GM18511 (cell line): Measurements from ENCODE around the gene STARD7.
"Not testable (repeated sequence)": the region's sequence is repeated elsewhere in the genome, so short reads cannot be mapped to it uniquely, and the experiment has no call there.

ENCODE experiments used
- ATAC-seq: cut with Tn5 transposase; IDR thresholded peaks from one replicate; pipeline ENCODE4 v1.9.1; 2021; ENCODE audit warnings: mild to moderate bottlenecking, moderate library complexity; ENCODE audit not compliant: unreplicated experiment

STARD7 gene

DNA sequence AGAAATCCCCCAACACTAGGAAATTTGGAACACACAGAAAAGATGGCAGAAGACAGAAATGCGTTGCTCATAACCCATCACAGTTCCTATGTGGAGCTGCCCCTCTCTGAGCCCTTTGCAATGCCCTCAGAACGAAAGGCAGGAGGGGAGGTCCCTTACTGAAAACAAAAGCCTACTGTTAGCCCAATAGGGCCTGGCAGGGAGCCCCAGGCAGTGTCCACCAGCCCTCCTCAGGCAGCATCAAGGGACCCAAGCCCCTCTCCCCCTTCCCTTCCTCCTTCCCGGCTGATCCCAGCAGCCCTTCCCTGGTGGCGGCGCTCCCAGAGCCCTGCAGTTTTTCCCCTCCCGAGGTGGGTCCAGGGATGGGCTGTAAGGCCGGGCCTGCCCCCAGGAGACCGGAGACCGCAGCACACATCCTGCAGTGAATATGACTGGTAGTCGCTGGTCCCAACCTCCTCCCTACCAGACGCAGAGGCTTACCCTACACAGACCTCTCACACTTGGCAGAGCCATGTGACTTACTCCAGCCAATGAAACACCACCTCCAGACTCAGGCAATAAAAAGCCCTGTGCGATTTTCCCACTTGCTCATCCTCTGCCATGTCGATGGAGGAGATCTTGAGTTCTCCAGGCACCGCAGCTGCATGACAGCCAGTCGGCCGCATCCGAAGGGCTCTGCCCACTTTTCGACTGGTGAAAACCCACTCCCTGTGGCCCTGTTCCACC, 44.0 kb downstream of the STARD7 start:
- peak; percentile 63 for ATAC-seq

DNA sequence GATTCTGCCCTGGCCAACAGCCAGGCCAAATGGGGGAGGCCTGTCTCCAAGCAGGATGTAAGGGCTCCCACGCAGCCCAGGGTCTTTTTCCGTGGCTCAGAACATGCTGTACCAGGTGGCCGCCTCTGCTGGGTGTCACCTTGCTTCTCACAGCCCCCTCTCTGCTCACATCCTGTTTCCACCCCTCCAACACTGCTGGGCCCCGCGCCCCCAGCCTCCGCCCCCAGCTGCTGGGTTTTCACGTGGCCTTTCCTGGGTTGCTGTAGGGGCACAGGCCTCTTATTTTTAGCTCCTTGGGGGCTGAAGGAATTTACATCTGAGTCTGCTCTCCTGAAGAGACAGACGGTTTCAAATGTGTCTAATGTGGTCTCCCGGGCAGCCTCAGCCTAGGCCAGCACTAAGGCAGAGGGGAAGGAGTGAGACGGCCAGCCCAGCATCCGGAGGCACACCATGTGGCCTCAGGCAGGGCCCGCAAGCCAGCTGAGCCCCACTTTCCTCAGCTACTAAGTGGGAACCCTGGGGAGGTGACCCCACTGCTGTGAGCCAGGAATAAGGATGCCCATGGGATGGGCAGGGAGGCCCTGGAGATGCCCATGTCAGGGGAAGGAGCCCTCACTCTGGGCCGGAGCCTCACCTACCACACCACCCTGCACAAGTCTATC, 44.7 kb downstream of the STARD7 start:
- peak; percentile 71 for ATAC-seq

DNA sequence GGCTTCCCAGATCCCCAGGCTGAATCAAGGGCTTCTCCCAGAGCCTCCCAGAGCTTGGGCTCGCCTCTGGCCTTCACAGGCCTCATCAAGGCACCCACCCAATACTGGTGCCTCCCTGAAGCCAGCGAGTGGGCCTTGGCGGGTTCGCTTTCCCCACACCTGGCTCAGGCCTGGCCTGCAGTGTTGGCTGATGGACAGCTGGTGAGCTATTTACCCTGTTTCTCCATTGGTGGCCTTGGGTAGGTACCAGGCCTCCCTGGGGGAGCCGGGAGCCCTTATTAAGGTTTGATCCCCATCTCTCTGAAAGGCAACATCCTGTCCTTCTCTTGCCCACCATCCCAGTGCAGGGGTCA, 45.2 kb downstream of the STARD7 start:
- ATAC-seq, result no peak

DNA sequence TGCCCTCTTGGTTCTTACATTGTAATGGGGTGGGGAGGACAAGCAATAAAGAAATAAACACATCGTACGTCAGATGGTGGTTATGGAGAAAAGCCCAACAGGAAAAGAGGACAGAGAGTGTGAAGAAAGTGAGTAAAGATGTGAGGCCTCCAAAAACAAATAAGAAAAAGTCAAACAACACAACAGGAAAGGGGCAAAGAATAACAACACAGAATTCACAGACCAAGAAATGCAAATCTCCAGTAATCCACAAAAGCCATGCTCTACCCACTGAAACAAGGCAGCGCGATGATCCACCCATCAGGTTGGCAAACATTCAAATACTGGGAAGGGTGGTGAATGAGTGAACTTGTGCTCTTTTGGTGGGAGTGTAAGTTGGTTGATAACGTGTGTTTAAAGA, 46.7 kb downstream of the STARD7 start:
- no peak for ATAC-seq

DNA sequence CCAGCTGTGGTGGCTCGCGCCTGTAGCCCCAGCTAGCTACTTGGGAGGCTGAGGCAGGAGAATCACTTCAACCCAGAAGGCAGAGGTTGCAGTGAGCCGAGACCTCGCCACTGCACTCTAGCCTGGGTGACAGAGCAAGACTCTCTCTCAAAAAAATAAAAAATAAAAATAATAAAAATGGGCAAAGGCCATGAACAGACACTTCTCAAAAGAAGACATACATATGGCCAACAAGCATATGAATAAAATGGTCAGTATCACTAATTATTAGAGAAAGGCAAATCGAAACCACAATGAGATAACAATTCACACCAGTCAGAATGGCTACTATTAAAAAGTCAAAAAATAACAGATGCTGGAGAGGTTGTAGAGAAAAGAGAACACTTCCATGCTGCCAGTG, 48.3 kb downstream of the STARD7 start:
- not testable (repeated sequence) for ATAC-seq

DNA sequence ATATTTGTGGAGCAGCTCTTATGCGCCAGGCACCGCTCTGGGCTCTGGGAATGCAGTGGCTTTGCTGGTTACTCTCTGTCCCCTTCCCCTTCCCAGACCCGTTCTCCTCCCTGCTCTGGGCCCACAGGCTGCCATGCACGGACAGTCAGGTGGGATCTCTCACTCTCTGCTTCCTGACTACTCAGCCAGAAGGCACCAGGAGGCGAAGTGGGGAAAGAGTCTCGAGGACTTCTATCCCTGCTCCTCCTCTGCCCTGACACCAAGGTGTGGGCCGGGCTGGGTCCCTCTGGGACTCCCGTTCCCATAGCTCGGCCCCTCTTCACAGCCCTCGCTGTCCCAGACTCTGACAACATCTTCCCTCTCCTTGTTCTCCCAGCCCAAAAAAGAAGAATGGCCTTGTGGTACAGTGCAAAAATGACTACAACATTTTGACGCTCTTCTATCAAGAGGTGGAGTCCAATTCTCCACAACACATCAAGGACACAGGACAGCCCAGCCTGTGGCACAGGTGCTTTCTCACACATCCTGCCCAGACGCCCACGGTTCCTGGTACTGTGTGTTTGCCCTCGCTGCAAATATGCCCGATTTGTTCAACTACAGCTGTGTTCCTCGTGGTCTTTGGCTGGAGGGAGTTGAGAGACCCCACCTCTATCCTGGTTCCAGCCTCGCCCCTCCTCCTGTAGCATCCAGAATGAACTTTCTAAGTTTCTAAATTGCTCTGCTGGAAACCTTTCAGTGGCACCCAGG, 49.4 kb downstream of the STARD7 start:
- ATAC-seq, result no peak

DNA sequence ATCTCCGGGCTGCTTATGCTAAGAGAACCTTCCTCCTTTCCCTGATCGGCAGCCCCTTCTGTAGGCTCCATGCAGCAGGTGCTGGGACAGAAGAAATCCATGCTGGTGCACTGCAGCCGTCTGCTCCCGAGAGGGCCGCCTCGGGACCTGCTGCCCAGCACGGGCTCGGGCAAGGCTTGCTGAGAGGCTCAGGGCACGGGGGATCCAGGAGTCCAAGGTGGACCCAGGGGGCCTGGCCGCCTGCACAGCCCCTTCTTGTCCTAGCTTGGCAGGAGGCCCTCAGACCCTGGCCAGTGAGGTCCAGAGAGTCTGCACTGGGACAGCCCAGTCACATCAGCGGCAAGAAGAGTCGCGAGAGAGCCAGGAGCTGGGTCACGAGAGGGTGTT, 50.1 kb downstream of the STARD7 start:
- no peak for ATAC-seq

DNA sequence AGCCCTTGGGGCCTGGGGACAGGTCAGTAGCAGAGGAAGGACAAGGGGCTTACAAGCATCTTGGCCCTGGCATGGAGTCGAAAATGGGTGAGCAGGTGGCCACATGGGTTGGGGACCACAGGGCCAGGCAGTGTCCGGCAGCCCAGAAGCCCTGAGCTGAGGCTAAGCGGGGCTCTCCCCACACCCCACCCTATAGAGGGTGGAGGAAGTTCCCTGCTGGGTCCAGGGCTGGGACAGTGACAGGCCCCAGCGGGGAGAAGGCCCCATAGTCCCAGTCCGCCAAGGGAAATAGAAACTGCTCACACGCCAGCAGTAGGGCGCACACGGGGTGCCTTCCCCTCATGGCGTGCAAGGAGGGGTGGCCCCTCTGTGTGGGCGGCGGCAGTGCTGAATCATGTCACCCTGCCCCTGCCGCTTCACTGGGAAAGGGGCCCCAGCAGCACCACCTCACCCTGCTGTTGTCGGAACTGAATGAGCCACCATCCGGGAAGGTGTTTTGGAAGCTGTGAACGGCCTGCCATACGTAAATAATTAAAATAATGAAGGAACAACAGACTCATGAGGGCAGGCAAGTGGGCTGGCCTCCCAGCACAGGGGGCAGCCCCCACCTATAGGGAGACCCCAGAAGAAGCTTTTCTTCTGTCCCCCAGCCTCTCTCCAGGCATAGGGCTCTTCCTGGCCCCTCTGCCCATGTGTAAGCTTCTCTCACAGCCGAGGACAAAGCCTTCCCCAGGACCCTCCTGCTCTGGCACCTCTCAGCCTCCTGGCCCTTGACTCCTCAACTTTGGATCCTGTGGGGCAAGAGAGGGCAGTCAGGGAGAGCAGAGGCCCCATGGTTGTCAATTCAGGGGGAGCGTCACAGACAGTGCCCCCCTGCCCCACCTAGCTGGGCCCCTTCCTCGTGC, 50.7 kb downstream of the STARD7 start:
- ATAC-seq, result peak; percentile 73

DNA sequence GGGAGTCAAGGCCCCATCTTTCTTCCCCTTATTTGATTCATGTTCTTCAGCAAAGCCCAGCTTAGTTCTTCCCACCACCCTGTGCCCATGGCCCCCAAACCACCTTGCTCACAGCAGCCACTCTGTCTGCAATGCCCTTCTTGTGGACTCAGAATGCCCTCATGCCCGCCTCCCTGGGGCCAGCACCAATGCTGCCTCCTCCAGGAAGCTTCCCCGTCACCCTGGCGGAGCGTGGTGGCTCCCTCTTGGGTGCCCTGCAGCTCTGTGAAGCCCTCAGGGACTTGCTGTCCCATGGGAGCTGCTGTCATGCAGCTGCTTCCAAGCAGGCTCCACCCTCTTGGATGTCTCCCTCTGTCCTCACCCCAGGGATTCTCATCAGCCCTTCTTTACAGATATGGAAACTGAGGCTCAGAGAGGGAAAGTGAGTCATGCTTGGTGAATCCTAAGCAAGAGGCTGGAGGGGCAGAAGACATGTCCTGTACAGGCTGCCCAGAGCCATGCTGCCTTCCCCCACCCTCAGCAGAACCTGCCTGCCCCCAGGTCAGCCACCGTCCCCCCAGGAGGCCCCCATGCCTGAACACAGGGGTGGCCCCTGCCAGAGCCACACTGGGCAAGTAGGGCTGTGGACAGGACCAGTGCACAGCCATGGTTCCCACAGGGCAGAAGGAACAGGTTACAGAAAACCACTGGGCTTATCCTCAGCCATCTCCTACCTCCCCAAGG, 51.5 kb downstream of the STARD7 start:
- peak; percentile 51 for ATAC-seq

DNA sequence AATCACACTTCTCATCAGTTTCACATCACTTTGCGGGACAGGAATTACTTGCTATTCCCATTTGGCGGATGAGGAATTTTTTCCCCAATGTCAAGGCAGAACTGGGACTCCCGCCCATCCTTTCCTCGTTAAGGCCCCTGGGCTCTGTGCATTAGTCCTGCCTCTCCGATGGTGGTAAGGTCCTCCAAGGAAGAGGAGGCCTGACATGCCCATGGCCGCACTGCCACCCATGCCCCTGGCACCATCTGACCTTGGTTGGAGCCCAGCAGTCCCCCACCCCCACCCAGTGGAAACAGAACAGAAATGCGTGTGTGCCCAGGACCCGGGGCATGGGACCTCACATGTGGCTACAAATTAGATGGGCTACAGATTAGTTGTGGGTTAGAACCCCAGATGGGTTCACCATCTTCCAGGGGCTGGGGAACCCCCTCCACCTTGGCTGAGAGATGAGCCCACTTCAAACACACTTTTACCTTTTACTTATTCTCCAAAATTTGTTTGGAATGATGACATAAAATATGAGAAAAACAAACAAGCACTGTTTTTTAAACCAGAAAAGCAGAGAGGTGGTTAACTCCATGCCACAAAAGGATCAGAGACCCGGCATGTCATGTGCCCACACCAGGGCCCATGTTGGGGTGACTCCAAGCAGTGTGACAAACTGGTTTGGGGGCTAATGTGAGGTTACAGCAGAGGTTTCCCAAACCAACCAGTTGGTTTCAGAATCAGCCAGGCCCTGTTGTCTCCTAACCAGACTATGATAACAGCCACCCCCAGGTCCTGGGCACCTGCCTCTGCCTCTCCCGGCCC, 52.4 kb downstream of the STARD7 start:
- no peak for ATAC-seq

DNA sequence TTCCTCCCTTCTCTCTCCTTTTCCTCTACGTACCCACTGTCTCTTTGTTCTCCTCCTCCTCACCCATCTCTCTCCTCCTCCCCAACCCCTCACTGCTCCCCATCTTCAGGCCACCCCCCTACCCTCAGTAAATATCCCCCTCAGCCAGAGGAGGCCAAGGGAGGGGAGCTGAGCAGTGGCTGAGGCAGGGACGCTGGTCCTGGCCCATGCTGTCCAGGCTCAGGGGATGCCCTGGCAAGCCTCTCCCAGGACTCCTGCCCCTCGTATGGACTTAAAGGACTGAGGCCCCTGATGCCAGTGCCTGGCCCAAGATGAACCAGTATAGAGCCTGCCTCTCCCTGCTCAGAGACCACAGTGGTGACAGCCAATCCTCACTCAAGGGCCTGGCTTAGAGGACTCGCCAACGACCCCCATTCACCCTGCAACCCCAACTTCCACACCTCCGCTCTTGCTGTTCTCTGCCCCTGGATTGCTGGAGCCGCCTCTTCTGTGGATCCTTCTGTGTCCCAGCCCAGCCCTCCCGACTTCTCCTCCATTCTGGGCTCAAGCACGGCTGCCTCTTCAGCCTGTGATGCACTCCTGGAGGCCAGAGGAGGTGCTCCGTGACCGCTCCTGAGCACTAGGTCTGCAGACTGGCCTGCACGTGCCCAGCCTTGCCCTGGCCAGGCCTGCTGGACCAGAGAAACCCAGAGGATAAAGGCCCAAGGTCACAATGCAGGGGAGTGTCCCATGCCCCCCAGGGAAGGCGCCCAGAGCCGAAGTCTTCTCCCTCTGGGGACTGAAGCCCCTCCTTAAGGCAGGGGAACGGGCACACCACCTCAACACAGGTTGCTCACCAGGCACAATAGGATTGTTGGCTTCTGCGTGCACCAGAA, 53.9 kb downstream of the STARD7 start:
- ATAC-seq, result no peak

DNA sequence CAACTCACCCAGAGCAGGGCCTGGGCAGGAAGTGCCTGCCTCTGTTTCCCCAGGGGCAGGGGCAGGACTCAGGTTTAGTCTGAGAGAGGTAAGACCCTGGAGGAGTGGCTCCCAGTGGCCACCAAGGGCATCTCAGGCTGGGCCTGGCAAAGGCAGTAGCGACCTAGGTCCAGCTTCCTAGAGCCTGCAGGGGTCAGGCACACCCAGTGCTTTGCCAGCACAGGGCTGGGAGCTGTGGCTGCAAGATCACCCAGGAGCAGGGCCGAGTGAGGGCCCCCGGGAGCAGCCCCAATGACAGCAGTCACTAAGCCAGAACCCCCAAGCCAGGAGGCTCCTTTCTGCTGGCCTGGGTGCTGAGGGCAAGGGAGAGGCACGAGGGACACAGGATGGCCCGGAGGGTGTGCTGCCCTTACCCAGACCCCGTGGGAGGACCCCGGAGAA, 54.6 kb downstream of the STARD7 start:
- no peak for ATAC-seq

DNA sequence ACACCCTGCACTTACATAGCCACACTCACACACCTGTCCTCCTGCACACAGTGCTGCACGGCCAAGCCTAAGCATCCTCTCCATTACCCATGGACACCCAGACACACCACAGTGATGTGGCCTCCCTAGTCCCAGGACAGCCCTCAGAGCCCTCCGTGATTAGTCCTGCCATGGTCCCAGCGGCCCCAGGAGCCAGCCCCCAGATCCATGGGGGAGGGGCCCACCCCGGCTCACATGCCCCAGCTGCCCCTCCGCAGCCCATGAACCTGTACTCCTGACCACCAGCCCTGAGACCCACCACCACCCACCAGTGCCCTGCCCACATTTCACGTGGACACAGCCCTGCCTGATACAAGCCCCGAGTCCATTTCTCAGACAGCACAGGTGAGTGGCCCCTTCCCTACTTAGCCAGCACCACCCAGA, 55.3 kb downstream of the STARD7 start:
- ATAC-seq, result no peak

DNA sequence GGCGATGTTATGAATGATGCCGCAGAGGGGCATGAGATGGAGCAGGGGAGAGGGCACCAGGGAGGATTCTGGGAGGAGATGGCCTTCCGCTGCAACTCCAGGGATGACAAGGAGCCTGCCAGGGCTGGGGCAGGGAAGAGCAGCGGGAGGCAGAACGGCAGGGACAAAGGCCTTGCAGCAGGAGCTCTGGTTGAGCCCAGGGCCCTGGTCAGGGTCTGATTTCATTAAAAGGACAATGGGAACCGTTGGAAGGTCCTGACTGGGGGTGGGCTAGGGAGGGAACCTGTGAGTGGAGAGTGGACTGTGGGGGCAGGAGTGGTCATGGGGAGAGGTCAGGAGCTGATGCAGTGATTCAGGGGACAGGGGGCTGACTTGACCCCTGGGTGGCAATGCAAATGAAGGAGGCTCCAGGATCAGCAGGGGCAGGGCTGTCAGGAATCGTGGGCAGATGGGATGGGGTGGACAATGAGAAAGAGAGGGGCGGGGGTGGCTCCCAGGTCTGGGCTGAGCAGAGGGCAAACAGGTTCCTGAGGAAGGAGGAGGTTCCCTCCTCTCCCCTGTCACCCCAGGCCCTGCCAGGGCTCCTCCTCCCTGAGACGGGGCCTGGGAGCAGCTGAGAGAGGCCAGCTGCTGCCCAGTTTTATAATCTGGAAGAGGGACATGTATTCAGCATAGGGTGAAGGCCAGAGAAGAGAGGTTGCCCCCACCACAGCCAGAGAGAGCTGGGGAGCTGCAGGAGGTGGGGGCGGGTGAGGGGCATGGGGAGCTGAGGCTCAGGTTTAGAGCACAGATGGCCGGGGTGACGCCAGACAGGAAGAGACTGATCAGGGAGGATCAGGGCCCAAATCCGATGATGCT, 56.1 kb downstream of the STARD7 start:
- no peak for ATAC-seq

DNA sequence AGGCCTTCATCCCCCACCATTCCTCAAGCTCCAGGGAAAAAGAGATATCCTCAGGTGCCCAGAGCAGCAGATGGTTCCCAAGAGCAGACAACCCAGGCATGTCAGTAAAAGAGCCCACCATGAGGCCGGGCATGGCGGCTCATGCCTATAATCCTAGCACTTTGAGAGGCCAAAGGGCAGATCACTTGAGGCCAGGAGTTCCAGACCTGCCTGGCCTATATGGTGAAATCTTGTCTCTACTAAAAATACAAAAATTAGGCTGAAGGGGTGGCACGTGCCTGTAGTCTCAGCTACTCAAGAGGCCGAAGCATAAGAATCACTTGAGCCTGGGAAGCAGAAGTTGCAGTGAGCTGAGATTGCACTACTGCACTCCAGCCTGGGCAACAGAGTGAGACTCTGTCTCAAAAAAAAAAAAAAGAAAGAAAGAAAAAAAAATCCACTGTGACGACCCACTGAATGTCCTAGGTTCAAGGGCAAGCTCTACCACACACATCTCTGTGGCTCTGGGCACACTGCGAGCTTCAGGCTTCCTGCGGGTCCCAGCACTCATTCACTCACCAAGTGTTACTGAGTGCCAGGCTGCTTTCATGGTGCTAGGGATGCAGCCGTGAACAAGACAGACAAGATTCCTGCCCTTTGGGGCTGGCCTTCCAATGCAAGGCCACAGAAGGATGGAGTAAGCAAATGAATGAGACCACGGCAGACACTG, 56.9 kb downstream of the STARD7 start:
- no peak for ATAC-seq

DNA sequence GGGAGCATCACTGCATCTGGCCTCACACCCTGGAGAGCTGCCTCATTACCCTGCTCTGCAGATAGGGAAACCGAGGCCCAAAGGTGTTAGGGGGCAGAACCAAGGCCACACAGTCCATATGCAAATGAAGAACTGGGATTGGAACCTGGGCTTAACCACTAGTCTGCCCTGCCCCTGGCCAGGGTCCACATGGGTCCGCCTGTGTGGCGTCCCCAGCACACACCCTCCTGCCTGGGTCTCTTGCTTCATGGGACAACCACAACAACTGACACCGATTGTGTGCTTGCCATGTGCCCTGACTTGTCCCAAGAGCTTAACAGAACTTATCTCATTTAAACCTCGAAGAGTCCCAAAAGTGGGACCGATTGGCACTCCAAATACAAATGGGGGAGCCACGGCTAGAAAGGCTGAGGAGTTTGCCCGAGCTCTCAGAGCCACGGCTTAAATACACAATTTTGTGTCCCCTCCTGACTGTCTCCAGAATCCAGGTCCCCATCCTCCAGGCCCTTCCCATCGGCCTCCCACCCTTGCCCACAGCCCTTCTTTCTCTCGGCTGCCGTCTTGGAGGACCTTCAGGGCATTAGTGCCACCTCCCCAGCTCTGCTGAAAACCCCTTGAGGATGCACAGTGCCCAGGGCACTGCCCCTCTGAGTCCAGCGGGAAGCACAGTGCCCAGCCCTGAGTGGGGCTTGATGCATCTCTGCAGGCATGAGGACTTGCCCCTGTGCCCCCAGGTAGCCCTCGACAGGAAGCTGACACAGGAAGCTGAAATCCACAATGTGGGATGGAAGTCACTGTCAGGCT, 57.6 kb downstream of the STARD7 start:
- no peak for ATAC-seq
